Colonic mucosa (tissue), 4 donors: ENCODE results near the gene ADAM29. TPM values are rescaled to one million over a fixed set of nuclear protein-coding genes. Genes with fewer than 3 reads are reported as not detected.
"Not testable (repeated sequence)": the region's sequence is repeated elsewhere in the genome, so short reads cannot be mapped to it uniquely, and the experiment has no call there.

Source experiments
- DNase-seq: peaks from one replicate; pipeline ENCODE4 v3.0.0-alpha.2; 2020
- H3K27ac ChIP-seq: fragments of 200-600 bp; one replicate; pipeline ENCODE4 v1.8.0; 2021
- H3K27me3 ChIP-seq: fragments of 200-600 bp; one replicate; pipeline ENCODE4 v1.8.0; 2021
- H3K36me3 ChIP-seq: fragments of 200-600 bp; one replicate; pipeline ENCODE4 v1.8.0; 2021
- H3K4me1 ChIP-seq: fragments of 200-600 bp; one replicate; pipeline ENCODE4 v1.8.0; 2021; ENCODE audit warnings: mild to moderate bottlenecking
- H3K4me3 ChIP-seq: fragments of 200-600 bp; one replicate; pipeline ENCODE4 v1.8.0; 2021
- H3K9ac ChIP-seq, 2 donors: one replicate each; pipeline ENCODE4 v1.7.0; 2013; ENCODE audit warnings: control low read depth in 2 of 2, low read depth in 2 of 2, low read length in 2 of 2
- H3K9me3 ChIP-seq: fragments of 200-600 bp; one replicate; pipeline ENCODE4 v1.8.0; 2021
- CTCF ChIP-seq: fragments of 200-600 bp; IDR thresholded peaks from one replicate; pipeline ENCODE4 v1.8.0; 2022; ENCODE audit warnings: antibody characterized with exemption, mild to moderate bottlenecking
- intact Hi-C: fragments of 100-400 bp; cut with DNase I; formaldehyde crosslinking; loops from one replicate; pipeline ENCODE4 v1.14.1; 2022
- total RNA-seq, 2 donors: library from RNA; stranded (reverse); fragmentation: NEBNext Ultra II Directional in 1 of 2; extraction: Animal tissue kit (Norgen Biotek cat#: 25700) in 1 of 2; gene quantifications; one replicate each; pipeline ENCODE4 v1.2.1, GENCODE V29; 2021
- donor health status: healthy.
- donor health status: DM: no; HTN: no; CAD: no.
- donor health status: DM: no; HTN: no; CAD: no.

Gene ADAM29
- total RNA-seq, 2 donors from 2014 or later, result not detected

DNA sequence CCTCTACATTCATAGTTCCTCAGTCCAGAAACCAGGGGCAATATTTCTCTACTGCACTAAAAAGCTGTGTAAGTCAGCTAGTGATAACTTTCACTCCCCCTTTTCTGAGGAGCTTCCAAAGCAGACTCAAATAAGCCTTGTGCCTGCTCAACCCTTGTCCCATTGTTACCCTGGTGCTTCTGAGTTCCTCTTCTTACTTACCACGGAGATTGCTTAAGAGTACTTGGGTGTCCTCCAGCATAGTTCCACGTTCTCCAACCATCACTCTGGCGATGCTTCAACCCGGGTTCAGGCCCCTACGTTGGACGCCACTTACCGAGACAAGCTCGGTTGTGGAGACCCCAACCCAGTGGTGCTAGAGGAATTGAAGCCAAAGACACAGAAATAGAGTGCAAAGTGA, 71.6 kb downstream of the ADAM29 start:
- DNase-seq, result no peak
- no peaks in the 10 kb centered on the region for H3K9me3 ChIP-seq
- H3K36me3 ChIP-seq, result no peaks in the 10 kb centered on the region
- intact Hi-C loops, result no loop called here
- no peak overlapping the region for H3K27ac ChIP-seq
- no peaks in the 10 kb centered on the region for H3K27me3 ChIP-seq
- TF ChIP-seq CTCF, result no peak
- no peaks in the 10 kb centered on the region for H3K4me1 ChIP-seq
- no peak overlapping the region for H3K9ac ChIP-seq
- H3K4me3 ChIP-seq, result no peak overlapping the region

DNA sequence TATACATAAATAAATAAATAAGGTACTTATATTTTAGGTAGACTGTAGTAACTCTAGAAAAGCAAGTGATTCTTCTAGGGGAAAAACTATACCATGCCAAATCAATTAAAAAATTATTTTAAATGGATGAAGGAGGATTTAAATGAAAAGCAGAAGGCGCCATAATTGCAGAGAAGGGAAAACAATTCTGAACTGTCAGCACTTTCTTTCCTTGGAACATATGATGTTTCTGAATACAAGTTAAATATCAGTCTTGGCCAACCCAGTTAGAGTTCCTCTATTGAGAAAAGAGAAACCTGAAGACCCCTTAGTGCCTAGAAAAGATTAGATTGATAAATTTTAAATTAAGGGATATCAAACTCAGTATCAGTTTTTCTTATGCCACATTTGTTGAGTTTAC, 75.8 kb downstream of the ADAM29 start:
- DNase-seq, result no peak
- no peak for TF ChIP-seq CTCF
- no peaks in the 10 kb centered on the region for H3K9me3 ChIP-seq
- no peaks in the 10 kb centered on the region for H3K4me1 ChIP-seq
- no peaks in the 10 kb centered on the region for H3K27me3 ChIP-seq
- H3K36me3 ChIP-seq, result no peaks in the 10 kb centered on the region
- H3K27ac ChIP-seq, result no peak overlapping the region
- no peak overlapping the region for H3K4me3 ChIP-seq
- no peak overlapping the region for H3K9ac ChIP-seq
- intact Hi-C loops, result no loop called here

- Histone ChIP-seq H3K27ac (no peak overlapping the region), H3K36me3 (no peaks in the 10 kb centered on the region), H3K4me1 (no peaks in the 10 kb centered on the region), H3K9ac (no peak overlapping the region), H3K27me3 (no peaks in the 10 kb centered on the region), H3K4me3 (no peak overlapping the region), H3K9me3 (no peaks in the 10 kb centered on the region)
- DNase-seq, result no peak
- no peak for TF ChIP-seq CTCF
- intact Hi-C loops, result no loop called here
Observed at GRCh38 chr4:174996079-174996478, 77.9 kb downstream of the ADAM29 start.

GRCh38 chr4:174999407-174999806, 81.2 kb downstream of the ADAM29 start:
- Histone ChIP-seq H3K4me1 (no peaks in the 10 kb centered on the region), H3K9me3 (no peaks in the 10 kb centered on the region), H3K9ac (no peak overlapping the region), H3K27me3 (no peaks in the 10 kb centered on the region), H3K36me3 (no peaks in the 10 kb centered on the region), H3K27ac (no peak overlapping the region), H3K4me3 (no peak overlapping the region)
- DNase-seq, result no peak
- no peak for TF ChIP-seq CTCF
- intact Hi-C loops, result no loop called here

- Histone ChIP-seq H3K9me3 (no peaks in the 10 kb centered on the region), H3K9ac (no peak overlapping the region), H3K27ac (no peak overlapping the region), H3K36me3 (no peaks in the 10 kb centered on the region), H3K4me1 (no peaks in the 10 kb centered on the region), H3K4me3 (no peak overlapping the region), H3K27me3 (no peaks in the 10 kb centered on the region)
- TF ChIP-seq CTCF, result no peak
- no peak for DNase-seq
- intact Hi-C loops, result no loop called here
Observed at GRCh38 chr4:175017751-175018150, 99.6 kb downstream of the ADAM29 start.

DNA sequence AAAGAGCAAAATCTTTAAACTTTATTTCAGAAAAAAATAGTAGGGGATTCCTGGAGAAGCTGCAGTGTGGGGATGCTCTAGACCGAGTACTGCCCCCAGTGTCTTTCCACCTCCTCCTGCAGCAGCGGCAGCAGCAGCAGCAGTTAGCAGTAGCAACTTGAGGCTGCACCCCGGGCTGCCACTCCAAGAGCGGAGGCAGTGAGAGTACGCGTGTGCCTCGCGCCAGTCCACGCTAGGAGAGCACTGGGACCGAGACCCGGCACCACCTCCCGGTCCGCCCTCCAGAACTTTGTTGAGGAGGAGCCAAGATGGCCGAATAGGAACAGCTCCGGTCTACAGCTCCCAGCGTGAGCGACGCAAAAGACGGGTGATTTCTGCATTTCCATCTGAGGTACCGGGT, 101.3 kb downstream of the ADAM29 start:
- H3K36me3 ChIP-seq, H3K4me3 ChIP-seq, intact Hi-C loops, H3K9ac ChIP-seq, DNase-seq, H3K27ac ChIP-seq, H3K4me1 ChIP-seq, H3K9me3 ChIP-seq, H3K27me3 ChIP-seq: not testable (repeated sequence)

Other genes starting within 250 kb of the ADAM29 start
- not detected for gene GLRA3, start 89.1 kb upstream of the ADAM29 start, total RNA-seq